ENCODE measurements around the gene PAM16.

DNA sequence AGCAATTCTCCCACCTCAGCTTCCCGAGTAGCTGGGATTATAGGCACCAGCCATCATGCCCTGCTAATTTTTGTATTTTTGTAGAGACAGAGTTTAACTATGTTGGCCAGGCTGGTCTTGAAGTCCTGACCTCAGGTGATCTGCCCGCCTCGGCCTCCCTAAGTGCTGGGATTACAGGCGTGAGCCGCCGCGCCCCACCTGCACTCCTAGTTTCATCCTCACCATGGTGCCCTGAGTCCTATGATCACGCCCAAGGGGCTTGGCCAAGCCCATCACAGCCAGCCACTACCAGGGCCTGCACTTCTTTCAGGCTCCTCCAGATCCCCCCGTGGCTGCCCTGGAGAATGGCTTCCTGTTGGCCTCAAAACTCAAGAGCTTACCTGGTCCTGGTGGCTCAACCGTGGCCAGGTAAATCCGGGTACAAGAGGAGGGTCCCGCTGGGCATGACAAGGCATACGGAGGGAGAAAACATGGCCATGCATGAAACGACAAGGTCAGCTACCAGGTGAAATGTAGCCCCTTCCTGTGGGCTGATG is 57.9 kb downstream of the PAM16 start:
- TF ChIP-seq POLR2A (IDR thresholded peaks at IDR 0.05) (no peak), CTCF (IDR thresholded peaks at IDR 0.05) (no peak)
